ENCODE results near the gene ECHDC3. TPM values are rescaled to one million over a fixed set of nuclear protein-coding genes. Genes with fewer than 3 reads are reported as not detected.
A peak's percentile ranks its signal among the peaks of the same experiment; 100 is the strongest.

The ECHDC3 gene
- total RNA-seq, 1 donor from 2014 or later: 1.3 TPM

DNA sequence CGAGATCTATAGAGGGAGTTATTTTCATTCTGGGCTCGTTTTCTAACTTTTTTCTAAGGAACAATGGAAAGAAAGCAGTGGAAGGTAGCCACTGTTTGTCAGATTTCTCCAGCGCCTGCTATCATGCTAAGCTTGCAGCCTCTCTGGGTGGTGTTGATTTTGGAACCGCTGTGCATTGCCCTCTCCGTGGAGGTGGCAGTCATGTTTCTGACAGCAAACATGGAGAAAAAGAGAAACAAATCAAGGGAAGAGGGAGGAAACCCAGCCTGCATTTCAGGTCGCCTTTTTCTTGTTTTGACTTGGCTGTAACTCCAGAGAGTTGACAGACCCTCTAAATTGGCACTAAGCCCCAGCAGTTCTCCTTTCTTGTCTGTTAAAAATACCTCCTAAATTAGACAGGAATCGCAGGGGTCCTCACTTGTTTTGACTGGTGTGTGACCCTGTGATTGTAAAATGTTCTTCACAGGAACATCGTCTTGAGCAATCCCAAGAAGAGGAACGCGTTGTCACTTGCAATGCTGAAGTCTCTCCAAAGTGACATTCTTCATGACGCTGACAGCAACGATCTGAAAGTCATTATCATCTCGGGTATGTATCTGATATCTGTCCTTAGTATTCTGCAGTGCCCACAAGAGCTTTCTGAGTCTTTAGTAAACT, 4.8 kb downstream of the ECHDC3 start:
- no peak for DNase-seq (ENCODE audit: low read depth)

DNA sequence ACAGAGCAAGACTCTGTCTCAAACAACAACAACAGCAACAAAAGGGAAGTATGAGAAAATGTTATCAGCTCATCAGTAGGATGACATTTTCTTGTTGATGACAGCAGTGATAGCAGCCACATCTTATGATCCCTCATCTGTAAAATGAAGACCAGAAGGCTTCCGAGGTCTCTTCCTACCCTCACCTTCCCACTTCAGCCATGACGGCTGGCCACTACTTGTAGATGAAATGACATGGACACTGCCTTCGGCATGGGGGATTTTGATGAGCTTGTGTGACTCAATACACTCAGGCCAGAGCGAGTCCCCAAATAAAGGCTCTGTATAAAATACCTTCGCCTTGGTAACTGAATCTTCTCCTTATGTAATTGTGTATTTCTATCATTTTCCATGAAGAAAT, 6.7 kb downstream of the ECHDC3 start:
- DNase-seq (ENCODE audit: low read depth): no peak

DNA sequence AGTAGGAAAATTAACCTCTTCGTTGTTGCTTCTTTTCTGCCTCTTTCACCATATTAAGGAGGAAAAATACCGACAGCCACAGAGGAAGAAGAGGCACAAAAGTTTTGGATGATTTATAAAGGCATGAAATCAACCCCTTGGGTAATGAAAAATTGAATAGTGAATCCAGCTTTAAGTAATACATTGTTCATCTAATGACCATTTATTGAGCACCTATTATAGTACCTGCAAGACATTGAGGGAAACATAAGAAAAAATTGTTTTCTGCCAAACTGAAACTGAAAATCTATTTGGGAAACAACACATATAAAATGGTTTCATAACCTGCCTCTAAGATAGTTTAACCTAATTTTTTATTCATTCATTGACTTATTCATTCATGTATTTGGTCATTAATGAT, 8.2 kb downstream of the ECHDC3 start:
- DNase-seq (ENCODE audit: low read depth): no peak

DNA sequence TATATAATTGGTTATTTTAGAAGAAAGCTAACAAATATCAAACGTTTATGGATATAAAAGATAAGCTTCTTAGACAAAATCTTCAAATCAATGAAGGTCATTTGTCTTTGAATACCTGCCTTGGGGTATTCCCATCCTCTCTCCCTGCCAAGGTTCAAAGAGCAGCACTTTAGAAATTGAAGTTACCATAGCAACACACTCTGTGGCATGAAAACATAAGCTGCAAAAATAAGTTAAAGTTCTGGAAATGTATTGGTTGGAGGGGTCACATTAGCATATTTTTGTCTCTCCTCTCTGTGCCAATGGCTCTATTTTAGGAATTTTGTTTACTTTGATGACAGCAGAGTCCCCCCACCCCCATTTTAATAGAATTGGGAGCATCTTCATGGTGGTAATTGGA, 12.0 kb downstream of the ECHDC3 start:
- no peak for DNase-seq (ENCODE audit: low read depth)

DNA sequence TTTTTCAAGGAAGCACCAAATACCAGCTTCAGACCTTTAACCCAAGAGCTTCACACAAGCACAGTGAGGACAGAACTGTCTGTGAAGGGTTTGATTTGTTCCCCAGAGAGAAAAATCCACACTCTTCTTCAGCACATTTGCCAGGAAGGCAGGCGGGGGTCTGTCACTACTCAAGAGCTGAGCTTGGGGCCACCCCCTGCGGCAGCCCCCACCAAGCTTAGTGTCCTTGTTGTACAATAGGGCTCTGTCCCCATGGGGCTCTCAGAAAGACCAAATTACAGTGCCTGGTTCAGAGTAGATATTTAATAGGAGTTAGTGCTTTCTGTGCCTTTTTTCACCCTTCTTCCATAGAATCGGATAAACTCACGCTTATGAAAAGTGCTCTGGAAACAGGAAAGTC, 12.4 kb downstream of the ECHDC3 start:
- no peak for DNase-seq (ENCODE audit: low read depth)

DNA sequence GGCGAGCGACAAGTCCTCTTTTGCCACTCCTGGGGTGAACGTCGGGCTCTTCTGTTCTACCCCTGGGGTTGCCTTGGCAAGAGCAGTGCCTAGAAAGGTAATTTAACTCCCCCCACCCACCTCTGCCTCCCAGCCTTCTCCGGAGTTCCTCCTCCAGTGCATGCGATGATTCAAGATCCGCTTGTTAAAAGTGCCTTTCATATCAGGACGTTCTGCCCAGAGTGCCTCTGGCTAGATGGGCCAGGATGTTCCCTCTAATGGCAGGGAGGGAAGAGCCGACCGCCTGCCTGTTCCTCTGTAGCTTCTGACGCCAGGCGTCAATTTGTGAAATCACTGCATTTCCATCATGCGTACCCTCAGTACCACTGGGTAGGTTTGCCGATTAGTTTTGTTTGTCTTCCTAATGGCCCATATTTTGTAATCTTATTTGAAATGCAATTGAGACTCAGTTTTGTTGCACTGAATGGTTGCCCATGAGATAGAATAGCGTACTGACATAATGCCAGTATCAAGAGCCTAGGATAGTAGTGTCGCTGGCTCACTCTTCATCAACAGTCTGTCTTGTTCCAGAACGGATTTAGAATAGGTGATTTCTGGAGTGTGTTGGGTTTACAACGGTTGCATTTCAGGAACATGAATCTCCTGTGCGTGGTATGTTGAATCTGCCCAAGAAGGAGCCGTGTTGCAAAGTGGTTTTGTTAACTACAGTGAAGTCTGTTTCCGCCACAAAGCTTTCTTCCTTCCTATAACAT, 13.5 kb downstream of the ECHDC3 start:
- no peak for DNase-seq (ENCODE audit: low read depth)

DNA sequence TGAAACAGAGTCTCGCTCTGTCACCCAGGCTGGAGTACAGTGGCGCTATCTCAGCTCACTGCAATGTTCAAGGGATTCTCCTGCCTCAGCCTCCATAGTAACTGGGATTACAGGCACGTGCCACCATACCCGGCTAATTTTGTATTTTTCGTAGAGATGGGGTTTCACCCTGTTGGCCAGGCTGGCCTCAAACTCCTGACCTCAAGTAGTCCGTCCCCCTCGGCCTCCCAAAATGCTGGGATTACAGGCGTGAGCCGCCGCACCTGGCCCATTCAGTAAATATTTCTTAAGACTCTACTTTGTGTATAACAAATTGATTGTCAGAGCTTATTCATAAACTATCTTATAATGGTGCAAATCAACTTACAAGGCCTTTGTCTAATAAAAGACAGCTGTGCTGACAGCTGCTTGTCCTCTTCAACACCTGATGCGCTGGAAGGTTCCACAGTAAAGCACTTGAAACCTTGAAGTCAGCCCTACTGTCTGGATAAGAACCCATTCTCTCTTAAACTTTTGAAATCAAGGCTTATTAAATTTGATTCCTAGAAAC, 14.7 kb downstream of the ECHDC3 start:
- DNase-seq (ENCODE audit: low read depth): peak; percentile 11

DNA sequence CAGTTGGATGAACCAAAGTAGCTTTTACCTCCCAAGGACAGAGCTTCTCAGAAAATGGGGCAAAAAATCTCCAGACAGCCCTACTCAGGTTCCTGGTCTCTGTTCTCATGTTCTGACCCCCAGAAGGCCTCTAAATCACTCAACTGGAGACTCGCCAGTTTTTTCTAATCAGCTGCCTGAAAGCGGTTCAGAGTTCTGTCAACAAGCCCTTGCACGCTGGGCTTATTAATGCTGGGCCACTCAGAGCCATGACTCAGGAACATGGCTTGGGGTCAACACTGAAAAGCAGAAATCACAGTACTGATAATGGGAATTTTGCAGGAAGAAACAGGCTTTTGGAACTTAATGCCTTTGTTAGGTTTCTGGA, 15.3 kb downstream of the ECHDC3 start:
- DNase-seq (ENCODE audit: low read depth): peak; percentile 73

DNA sequence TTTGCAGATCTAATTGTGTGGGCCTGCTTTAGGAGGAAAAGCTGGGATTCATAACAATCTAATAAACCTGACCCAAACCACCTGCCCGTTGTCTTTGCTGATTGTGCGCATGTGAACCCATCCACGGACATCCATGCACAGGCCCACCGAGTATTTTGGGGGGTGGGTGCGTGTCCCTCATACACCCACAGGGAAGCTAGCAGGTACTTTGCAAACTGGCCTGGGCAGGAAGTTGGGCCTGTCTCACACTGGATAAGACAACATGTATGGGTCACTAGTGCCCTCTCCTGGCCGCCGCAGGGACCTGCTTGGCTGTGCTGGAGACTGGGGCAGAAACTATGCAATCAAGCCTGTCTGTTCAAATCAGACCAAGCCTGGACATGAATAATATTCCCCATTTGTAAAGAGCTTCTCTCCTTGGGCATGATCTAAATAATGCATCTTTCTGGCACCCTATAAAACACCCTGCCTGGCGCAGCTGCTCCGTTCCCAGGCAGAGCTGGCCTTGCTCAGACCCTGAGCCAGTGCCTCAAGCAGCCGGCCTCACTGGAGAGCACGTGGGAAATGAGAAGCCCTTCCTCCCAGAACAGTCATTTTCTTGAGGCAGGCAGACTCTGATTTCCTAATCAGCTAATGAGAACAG, 15.8 kb downstream of the ECHDC3 start:
- DNase-seq (ENCODE audit: low read depth): peak; percentile 75

DNA sequence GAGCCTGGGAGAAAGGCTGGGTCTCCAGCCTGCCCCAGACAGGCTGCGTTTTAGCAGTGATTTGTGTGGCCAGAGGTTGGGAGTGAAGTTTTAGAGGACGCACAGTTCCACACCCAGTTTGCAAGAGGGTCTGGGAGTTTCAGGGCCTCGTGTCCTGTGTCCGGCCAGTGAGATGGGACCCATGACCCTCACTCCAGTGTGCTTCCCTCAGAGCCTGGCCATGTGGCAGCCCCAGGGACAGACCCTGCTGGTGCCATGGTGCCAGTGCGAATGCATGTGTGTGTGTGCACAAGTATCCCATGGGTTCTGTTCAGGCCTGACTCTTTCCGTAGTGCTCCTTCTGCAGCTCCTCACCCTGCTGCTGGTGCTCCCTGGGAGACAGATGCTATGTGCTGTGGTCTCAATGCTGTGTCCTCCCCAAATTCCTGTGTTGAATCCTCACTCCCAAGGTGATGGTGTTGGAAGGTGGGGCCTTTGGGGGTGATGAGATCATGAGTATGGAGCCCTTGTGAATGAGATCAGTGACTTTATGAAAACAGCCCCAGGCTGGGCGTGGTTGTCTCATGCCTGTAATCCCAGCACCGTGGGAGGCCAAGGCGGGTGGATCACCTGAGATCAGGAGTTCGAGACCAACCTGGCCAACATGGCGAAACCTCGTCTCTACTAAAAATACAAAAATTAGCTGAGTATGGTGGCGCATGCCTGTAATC, 16.5 kb downstream of the ECHDC3 start:
- no peak for DNase-seq (ENCODE audit: low read depth)

DNA sequence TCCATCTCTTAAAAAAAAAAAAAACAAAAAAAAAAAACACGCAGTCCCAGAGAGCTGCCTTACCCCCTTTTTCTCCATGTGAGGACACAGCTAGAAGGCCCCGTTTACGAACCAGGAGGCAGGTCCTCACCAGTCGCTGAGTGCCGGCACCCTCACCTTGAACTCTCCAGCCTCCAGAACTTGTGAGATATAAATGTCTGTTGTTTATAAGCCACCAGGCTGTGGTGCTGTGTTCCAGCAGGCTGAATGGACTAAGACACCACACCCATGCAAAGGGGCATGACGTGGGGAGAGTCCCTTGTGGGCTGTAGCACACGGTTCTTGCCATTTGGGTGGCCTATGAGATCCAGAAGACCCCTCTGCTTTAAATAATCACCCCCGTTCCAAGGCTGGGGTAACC, 17.2 kb downstream of the ECHDC3 start:
- DNase-seq (ENCODE audit: low read depth): no peak

DNA sequence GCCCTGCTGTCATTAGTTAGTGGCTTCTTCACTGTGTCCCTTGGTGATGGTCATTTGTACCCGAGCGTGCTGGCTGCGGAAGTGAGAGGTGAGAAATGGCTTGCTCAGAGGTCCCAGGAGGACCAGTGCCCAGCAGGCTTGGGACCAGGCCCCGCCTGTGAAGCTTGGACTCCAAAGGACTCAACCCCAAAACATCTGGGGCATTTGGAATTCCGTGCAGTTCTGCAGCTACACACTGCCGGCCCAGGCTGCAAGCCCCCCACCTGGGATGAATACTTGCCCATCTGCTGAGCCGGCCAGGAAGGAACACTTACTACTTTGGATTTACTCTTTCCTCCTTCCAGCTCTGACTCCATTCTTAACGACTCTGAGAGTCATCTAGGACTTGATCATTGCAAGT, 18.0 kb downstream of the ECHDC3 start:
- no peak for DNase-seq (ENCODE audit: low read depth)

DNA sequence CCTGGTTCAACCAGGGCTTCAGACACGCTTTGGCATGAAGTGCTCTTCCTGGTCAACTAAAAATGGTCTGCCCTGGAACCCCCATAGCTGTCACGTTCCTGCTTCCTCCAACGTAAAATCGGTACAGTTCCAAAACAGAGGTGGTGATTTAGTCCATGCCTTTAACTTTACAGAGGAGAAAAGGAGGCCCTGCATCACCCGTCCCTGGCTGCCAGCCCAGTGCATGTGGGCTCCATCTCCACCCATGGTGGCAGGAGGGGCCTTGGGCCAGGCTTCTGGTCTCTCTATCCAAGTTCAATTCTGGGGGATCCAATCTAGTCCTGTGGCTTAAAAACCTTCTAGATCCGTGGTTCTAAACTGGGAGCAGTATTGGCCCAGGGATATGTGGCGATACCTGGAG, 18.7 kb downstream of the ECHDC3 start:
- no peak for DNase-seq (ENCODE audit: low read depth)

DNA sequence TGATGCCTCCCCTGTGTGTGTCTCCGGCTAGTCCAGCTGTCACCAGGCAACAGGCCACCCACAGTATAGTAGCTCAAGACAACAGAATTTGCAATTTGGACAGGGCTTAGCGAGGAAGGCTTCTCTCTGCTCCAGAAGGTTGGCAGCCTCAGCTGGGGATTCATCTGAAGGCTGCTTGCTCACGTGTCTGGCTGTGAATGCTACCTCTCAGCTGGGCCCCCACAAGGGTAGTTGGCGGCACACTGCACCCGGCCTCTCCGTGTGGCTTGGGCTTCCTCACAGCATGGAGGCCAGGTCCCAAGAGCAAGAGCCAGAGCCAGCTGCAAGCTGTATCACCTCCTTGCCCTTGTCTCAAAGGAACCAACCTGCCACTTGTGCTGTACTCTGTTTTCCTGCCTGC, 19.2 kb downstream of the ECHDC3 start:
- DNase-seq (ENCODE audit: low read depth): no peak

DNA sequence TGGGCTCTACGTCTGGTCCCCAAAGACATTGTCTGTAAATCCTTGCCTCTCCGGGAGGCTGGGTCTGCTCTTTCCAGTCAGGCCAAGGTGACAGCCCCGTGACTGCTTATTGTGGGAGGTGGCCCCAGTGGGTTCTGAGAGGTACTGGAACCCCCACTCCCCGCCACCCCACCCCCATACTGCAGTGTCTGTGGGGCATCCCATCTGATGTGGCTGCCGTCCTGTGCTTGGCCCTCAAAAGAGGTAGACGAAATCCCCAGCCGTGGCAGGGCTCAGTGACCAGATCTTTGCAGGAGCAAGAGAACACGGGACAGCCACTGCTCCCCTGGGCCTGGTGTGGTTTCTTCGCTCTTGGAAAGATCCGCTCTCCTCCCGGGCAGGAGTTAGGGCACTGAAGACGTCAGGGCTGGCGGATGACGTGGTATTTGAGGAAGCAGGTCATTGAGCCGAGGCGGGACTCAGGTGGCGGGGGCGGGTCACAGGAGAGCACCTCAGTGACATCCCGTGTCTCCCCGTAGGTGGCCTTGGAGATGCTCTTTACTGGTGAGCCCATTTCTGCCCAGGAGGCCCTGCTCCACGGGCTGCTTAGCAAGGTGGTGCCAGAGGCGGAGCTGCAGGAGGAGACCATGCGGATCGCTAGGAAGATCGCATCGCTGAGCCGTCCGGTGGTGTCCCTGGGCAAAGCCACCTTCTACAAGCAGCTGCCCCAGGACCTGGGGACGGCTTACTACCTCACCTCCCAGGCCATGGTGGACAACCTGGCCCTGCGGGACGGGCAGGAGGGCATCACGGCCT, 20.7 kb downstream of the ECHDC3 start:
- no peak for DNase-seq (ENCODE audit: low read depth)

DNA sequence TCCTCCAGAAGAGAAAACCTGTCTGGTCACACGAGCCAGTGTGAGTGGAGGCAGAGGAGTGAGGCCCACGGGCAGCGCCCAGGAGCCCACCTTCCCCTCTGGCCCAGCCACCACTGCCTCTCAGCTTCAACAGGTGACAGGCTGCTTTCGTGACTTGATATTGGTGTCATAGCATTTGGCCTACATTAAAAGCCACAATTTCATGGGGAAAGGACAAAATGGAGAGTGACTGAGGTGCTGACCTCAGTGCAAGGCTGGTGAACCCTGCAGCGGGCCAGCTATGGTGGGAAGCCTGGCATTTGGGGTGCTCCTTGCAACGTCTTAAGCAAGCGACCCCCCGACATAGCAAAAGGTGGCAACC, 21.3 kb downstream of the ECHDC3 start:
- DNase-seq (ENCODE audit: low read depth): no peak

DNA sequence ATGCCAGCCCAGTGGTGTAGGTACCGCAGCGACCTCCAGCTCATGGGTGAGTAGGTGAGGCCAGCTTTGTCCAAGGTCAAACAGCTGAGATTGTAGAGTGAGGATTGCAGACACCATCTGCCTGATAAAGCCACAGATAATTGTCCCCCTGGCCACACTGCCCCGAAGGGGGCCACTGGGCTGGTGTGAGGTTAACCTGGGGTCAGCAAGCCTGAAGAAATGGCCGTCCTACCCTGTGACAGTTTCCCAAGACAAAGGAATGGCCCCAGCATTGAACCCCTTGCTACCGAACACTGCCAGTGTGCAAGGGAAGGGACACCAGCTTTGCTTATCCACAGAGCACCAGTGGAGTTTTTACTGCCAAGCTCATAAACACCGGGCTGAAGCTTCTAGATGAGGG, 23.0 kb downstream of the ECHDC3 start:
- no peak for DNase-seq (ENCODE audit: low read depth)

DNA sequence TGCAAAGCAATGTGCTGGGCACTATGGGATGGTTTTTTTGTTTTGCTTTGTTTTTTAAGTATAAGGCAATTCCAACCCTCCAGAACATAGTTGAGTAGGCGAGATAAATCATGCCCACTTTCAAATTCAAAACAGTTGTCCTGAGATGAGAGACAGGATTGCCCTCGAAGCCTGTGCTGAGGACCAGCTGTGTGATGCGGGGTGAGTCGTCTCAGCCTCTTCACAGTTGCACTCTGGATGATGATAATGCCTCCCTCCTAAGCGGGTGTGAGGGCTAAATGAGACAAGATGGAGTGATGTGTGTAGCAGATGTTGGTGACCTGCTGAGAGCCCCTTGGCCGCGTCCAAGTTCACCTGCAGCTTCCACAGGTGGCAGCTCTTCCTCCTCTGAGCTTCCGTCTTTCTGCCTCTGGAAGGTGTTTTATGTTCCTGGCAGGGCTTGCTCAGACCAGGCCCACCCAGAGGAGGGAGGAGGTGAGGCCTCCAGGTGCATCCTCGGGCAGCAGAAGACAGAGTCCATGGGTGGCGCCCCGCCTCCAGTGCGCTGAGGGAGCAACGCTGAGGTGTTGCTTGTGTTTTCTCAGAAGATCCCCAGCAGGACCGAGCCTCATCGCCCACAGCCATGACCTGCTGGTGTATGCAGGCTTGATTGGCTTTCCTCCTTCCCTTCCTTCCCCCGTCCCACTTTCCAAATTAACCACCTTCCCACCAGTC, 30.6 kb downstream of the ECHDC3 start:
- no peak for DNase-seq (ENCODE audit: low read depth)

DNA sequence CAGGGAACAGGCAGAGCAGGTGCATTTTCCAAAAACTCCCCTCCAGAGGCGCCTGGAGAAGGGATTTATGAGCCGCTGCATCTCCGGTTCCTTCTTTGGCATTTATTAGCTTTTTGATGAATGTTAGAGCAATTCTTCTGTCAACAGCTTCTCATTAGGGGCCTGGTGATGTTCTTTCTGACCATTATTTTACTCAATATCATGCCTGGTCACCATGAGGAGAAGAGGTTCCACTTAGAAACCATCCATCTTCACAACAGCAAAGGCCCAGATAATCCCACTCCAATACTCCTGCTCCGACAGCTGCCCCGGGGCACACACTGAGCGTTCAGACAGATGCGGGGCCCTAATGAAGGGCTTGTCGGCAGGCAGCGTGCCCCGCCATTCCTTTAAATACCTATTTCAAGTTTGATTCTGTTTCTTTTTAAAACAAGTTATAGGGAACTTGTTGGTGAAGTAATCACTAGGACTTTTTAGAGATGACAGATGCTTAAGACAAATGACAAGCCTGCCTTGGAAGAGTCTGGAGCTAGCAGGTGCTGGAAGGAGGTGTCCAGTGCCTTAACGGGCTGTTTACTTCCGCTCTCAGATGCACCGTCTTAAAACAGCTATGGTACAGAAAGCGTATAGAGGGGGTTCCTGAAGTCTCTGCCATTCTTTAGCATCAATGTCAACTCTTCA, 31.7 kb downstream of the ECHDC3 start:
- no peak for DNase-seq (ENCODE audit: low read depth)

DNA sequence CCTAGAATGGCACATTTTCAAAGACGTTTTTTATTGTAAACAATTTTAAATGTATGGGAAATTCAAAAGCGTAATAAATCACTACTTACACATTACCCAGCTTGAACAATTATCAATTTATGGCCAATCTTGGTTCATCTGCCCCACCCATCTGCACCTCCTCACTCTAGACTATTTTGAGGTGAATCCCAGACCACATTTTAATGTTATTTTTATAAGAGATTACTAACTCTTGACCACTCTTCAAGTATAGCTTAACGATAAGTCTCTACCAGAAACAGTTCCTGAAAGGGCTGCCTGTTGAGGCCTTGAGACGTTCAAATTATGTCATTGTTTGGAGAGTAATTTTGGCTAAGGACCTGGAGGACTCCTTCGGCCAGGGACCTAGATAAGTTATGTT, 33.2 kb downstream of the ECHDC3 start:
- DNase-seq (ENCODE audit: low read depth): no peak
